Transverse colon (tissue), 3 donors: ENCODE measurements around the gene GPSM1.
"Not testable (repeated sequence)": the region's sequence is repeated elsewhere in the genome, so short reads cannot be mapped to it uniquely, and the experiment has no call there.

Experiments
- EP300 ChIP-seq: sonication (generic); formaldehyde crosslinking; IDR thresholded peaks from one replicate; pipeline ENCODE4 v1.6.1; 2017; ENCODE audit warnings: antibody characterized with exemption, low read depth
- TF ChIP-seq, protein P1 (sequence below), 5 experiments: fragments of 200-600 bp in 3 of 5; fragments of 450-650 bp in 2 of 5; sonication (generic) in 3 of 5; IDR thresholded peaks; 1 replicate in 2 of 5; 2 replicates in 3 of 5; pipeline ENCODE4 v1.5.1; 2016 to 2017; ENCODE audit warnings: antibody characterized with exemption in 5 of 5, inconsistent platforms in 3 of 5, mild to moderate bottlenecking in 2 of 5, moderate library complexity in 1 of 5

DNA sequence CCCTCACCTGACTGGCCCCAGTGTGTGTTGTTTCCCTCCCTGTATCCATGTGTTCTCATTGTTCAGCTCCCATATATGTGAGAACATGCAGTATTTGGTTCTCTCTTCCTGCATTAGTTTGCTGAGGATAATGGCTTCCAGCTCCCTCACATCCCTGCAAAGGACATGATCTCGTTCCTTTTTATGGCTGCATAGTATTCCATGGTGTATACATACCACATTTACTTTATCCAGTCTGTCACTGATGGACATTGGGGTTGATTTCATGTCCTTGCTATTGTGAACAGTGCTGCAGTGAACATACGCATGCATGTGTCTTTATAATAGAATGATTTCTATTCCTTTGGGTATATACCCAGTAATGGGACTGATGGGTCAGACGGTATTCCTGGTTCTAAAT, 7.4 kb upstream of the GPSM1 start:
- not testable (repeated sequence) for TF ChIP-seq EP300
- TF ChIP-seq, protein P1, sequence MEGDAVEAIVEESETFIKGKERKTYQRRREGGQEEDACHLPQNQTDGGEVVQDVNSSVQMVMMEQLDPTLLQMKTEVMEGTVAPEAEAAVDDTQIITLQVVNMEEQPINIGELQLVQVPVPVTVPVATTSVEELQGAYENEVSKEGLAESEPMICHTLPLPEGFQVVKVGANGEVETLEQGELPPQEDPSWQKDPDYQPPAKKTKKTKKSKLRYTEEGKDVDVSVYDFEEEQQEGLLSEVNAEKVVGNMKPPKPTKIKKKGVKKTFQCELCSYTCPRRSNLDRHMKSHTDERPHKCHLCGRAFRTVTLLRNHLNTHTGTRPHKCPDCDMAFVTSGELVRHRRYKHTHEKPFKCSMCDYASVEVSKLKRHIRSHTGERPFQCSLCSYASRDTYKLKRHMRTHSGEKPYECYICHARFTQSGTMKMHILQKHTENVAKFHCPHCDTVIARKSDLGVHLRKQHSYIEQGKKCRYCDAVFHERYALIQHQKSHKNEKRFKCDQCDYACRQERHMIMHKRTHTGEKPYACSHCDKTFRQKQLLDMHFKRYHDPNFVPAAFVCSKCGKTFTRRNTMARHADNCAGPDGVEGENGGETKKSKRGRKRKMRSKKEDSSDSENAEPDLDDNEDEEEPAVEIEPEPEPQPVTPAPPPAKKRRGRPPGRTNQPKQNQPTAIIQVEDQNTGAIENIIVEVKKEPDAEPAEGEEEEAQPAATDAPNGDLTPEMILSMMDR (IDR thresholded peaks at IDR 0.05): not testable (repeated sequence)
